Muscle layer of colon (tissue), 2 donors: ENCODE data around the gene UGGT1.
"Not testable (repeated sequence)": the region's sequence is repeated elsewhere in the genome, so short reads cannot be mapped to it uniquely, and the experiment has no call there.

Experiments
- H3K27ac ChIP-seq: one replicate; pipeline ENCODE4 v1.7.0; 2013; ENCODE audit warnings: low read depth, mild to moderate bottlenecking, low read length, moderate library complexity
- H3K27me3 ChIP-seq, 2 donors: one replicate each; pipeline ENCODE4 v1.7.0; 2013; ENCODE audit warnings: low read length in 2 of 2, mild to moderate bottlenecking in 2 of 2; ENCODE audit not compliant: insufficient read depth in 2 of 2, control insufficient read depth in 1 of 2
- H3K36me3 ChIP-seq: one replicate; pipeline ENCODE4 v1.7.0; 2013; ENCODE audit warnings: mild to moderate bottlenecking, low read length; ENCODE audit not compliant: insufficient read depth
- H3K4me1 ChIP-seq: one replicate; pipeline ENCODE4 v1.7.0; 2013; ENCODE audit warnings: mild to moderate bottlenecking, low read length; ENCODE audit not compliant: insufficient read depth
- H3K4me3 ChIP-seq, 2 donors: one replicate each; pipeline ENCODE4 v1.7.0; 2013; ENCODE audit warnings: low read length in 2 of 2, low read depth in 1 of 2, mild to moderate bottlenecking in 1 of 2, moderate library complexity in 1 of 2
- H3K9ac ChIP-seq: one replicate; pipeline ENCODE4 v1.7.0; 2013; ENCODE audit warnings: low read length
- H3K9me3 ChIP-seq: one replicate; pipeline ENCODE4 v1.7.0; 2013; ENCODE audit warnings: mild to moderate bottlenecking, low read length
- donor health status: abdominal sarcoma.
- donor health status: Adenocarcinoma of cecum.

UGGT1 gene

GRCh38 chr2:128159437-128159836 is 68.4 kb downstream of the UGGT1 start:
- H3K27me3 ChIP-seq = no peaks in the 10 kb centered on the region
- H3K9ac ChIP-seq = no peak overlapping the region
- H3K27ac ChIP-seq = no peak overlapping the region
- no peak overlapping the region for H3K4me3 ChIP-seq
- no peaks in the 10 kb centered on the region for H3K4me1 ChIP-seq
- H3K36me3 ChIP-seq = peaks cover 32% of the 10 kb centered on the region
- no peaks in the 10 kb centered on the region for H3K9me3 ChIP-seq

GRCh38 chr2:128160616-128161275 is 69.7 kb downstream of the UGGT1 start:
- no peaks in the 10 kb centered on the region for H3K27me3 ChIP-seq
- H3K4me3 ChIP-seq = no peak overlapping the region
- no peak overlapping the region for H3K9ac ChIP-seq
- H3K27ac ChIP-seq = no peak overlapping the region
- no peaks in the 10 kb centered on the region for H3K4me1 ChIP-seq
- peaks cover 36% of the 10 kb centered on the region for H3K36me3 ChIP-seq
- no peaks in the 10 kb centered on the region for H3K9me3 ChIP-seq

GRCh38 chr2:128162266-128162665 is 71.3 kb downstream of the UGGT1 start:
- no peaks in the 10 kb centered on the region for H3K4me1 ChIP-seq
- no peak overlapping the region for H3K27ac ChIP-seq
- H3K27me3 ChIP-seq = no peaks in the 10 kb centered on the region
- no peak overlapping the region for H3K4me3 ChIP-seq
- no peak overlapping the region for H3K9ac ChIP-seq
- peaks cover 36% of the 10 kb centered on the region for H3K36me3 ChIP-seq
- H3K9me3 ChIP-seq = no peaks in the 10 kb centered on the region

- Histone ChIP-seq H3K4me3 (no peak overlapping the region), H3K9me3 (no peaks in the 10 kb centered on the region), H3K9ac (no peak overlapping the region), H3K27me3 (no peaks in the 10 kb centered on the region), H3K4me1 (no peaks in the 10 kb centered on the region), H3K36me3 (peaks cover 35% of the 10 kb centered on the region), H3K27ac (no peak overlapping the region)
Measured at GRCh38 chr2:128164311-128164710, 73.3 kb downstream of the UGGT1 start.

- no peaks in the 10 kb centered on the region for H3K4me1 ChIP-seq
- no peak overlapping the region for H3K9ac ChIP-seq
- H3K4me3 ChIP-seq = no peak overlapping the region
- no peaks in the 10 kb centered on the region for H3K27me3 ChIP-seq
- H3K27ac ChIP-seq = no peak overlapping the region
- no peaks in the 10 kb centered on the region for H3K9me3 ChIP-seq
- H3K36me3 ChIP-seq = peaks cover 39% of the 10 kb centered on the region
Measured at GRCh38 chr2:128166746-128167353, 75.8 kb downstream of the UGGT1 start.

- no peak overlapping the region for H3K27ac ChIP-seq
- no peaks in the 10 kb centered on the region for H3K4me1 ChIP-seq
- no peaks in the 10 kb centered on the region for H3K27me3 ChIP-seq
- H3K4me3 ChIP-seq = no peak overlapping the region
- no peaks in the 10 kb centered on the region for H3K9me3 ChIP-seq
- no peak overlapping the region for H3K9ac ChIP-seq
- H3K36me3 ChIP-seq = peaks cover 59% of the 10 kb centered on the region
Measured at GRCh38 chr2:128169094-128169493, 78.1 kb downstream of the UGGT1 start.

GRCh38 chr2:128169497-128169896 is 78.5 kb downstream of the UGGT1 start:
- no peaks in the 10 kb centered on the region for H3K27me3 ChIP-seq
- H3K4me1 ChIP-seq = no peaks in the 10 kb centered on the region
- H3K4me3 ChIP-seq = no peak overlapping the region
- H3K27ac ChIP-seq = no peak overlapping the region
- H3K36me3 ChIP-seq = peaks cover 59% of the 10 kb centered on the region
- no peaks in the 10 kb centered on the region for H3K9me3 ChIP-seq
- no peak overlapping the region for H3K9ac ChIP-seq

- H3K9me3 ChIP-seq = no peaks in the 10 kb centered on the region
- H3K27me3 ChIP-seq = no peaks in the 10 kb centered on the region
- no peaks in the 10 kb centered on the region for H3K4me1 ChIP-seq
- no peak overlapping the region for H3K9ac ChIP-seq
- peaks cover 59% of the 10 kb centered on the region for H3K36me3 ChIP-seq
- no peak overlapping the region for H3K27ac ChIP-seq
- H3K4me3 ChIP-seq = no peak overlapping the region
Measured at GRCh38 chr2:128169933-128170709, 79.1 kb downstream of the UGGT1 start.

- H3K9ac ChIP-seq = no peak overlapping the region
- H3K27ac ChIP-seq = no peak overlapping the region
- no peaks in the 10 kb centered on the region for H3K9me3 ChIP-seq
- H3K4me1 ChIP-seq = no peaks in the 10 kb centered on the region
- peaks cover 64% of the 10 kb centered on the region for H3K36me3 ChIP-seq
- no peaks in the 10 kb centered on the region for H3K27me3 ChIP-seq
- no peak overlapping the region for H3K4me3 ChIP-seq
Measured at GRCh38 chr2:128170776-128171175, 79.8 kb downstream of the UGGT1 start.

GRCh38 chr2:128172191-128172590 is 81.2 kb downstream of the UGGT1 start:
- Histone ChIP-seq H3K27me3 (no peaks in the 10 kb centered on the region), H3K9me3 (no peaks in the 10 kb centered on the region), H3K36me3 (peaks cover 64% of the 10 kb centered on the region), H3K4me1 (no peaks in the 10 kb centered on the region), H3K9ac (no peak overlapping the region), H3K27ac (no peak overlapping the region), H3K4me3 (no peak overlapping the region)

GRCh38 chr2:128174067-128174466 is 83.1 kb downstream of the UGGT1 start:
- not testable (repeated sequence) for H3K27ac ChIP-seq, H3K4me1 ChIP-seq, H3K27me3 ChIP-seq, H3K9me3 ChIP-seq, H3K4me3 ChIP-seq, H3K9ac ChIP-seq
- peaks cover 61% of the 10 kb centered on the region for H3K36me3 ChIP-seq
